Keratinocyte (primary cell): ENCODE data around the gene TBC1D2. TPM values are rescaled to one million over a fixed set of nuclear protein-coding genes. Genes with fewer than 3 reads are reported as not detected.

Source experiments
- DNase-seq: peaks from one replicate; pipeline ENCODE4 v3.0.0-alpha.2; 2011; ENCODE audit warnings: low read depth, missing footprints, low spot score
- FAIRE-seq: peaks from 2 replicates; lab custom pipeline; 2011; peaks lifted over from hg19 to GRCh38; lab: Jason Lieb, UNC
- H2AFZ ChIP-seq: 2 replicates; pipeline ENCODE4 v1.6.0; 2012; ENCODE audit warnings: low read length, control low read depth, inconsistent platforms; ENCODE audit not compliant: control insufficient read depth
- H3K27ac ChIP-seq: 2 replicates; pipeline ENCODE4 v1.5.1; 2011; ENCODE audit warnings: low read length; ENCODE audit not compliant: control insufficient read depth, insufficient read depth
- H3K27me3 ChIP-seq: 3 replicates; pipeline ENCODE4 v1.6.0; 2011; ENCODE audit warnings: low read length; ENCODE audit not compliant: control insufficient read depth, insufficient read depth; ENCODE audit errors: extremely low read depth
- H3K36me3 ChIP-seq, 2 experiments: 2 replicates in 1 of 2; 3 replicates in 1 of 2; pipeline ENCODE4 v1.5.1; 2011; ENCODE audit warnings: low read length in 2 of 2, mild to moderate bottlenecking in 1 of 2; ENCODE audit not compliant: control insufficient read depth in 2 of 2, insufficient read depth in 2 of 2; ENCODE audit errors: extremely low read depth in 1 of 2
- H3K4me1 ChIP-seq: 3 replicates; pipeline ENCODE4 v1.5.1; 2011; ENCODE audit warnings: low read length; ENCODE audit not compliant: control insufficient read depth, insufficient read depth; ENCODE audit errors: extremely low read depth
- H3K4me2 ChIP-seq: 3 replicates; pipeline ENCODE4 v1.6.0; 2011; ENCODE audit warnings: low read depth, low read length; ENCODE audit not compliant: control insufficient read depth, insufficient read depth; ENCODE audit errors: extremely low read depth
- H3K4me3 ChIP-seq, 3 experiments: fragments of 200-600 bp in 1 of 3; sonication (generic) in 1 of 3; 2 replicates in 2 of 3; 3 replicates in 1 of 3; pipeline ENCODE4 v1.5.1; 2011 to 2016; ENCODE audit warnings: low read length in 3 of 3, mild to moderate bottlenecking in 3 of 3, control low read depth in 2 of 3, inconsistent platforms in 1 of 3, low read depth in 1 of 3, mixed read lengths in 1 of 3, mixed run types in 1 of 3, moderate library complexity in 1 of 3; ENCODE audit not compliant: control insufficient read depth in 2 of 3, insufficient read depth in 2 of 3; ENCODE audit errors: extremely low read depth in 1 of 3
- H3K79me2 ChIP-seq: 2 replicates; pipeline ENCODE4 v1.6.0; 2012; ENCODE audit warnings: low read length; ENCODE audit not compliant: control insufficient read depth, insufficient read depth
- H3K9ac ChIP-seq: 3 replicates; pipeline ENCODE4 v1.6.0; 2011; ENCODE audit warnings: low read length; ENCODE audit not compliant: control insufficient read depth, insufficient read depth; ENCODE audit errors: extremely low read depth
- H3K9me1 ChIP-seq: 3 replicates; pipeline ENCODE4 v1.6.0; 2011; ENCODE audit warnings: low read length; ENCODE audit not compliant: control insufficient read depth, insufficient read depth; ENCODE audit errors: extremely low read depth
- H3K9me3 ChIP-seq: 2 replicates; pipeline ENCODE4 v1.5.1; 2012; ENCODE audit warnings: low read depth, low read length; ENCODE audit not compliant: control insufficient read depth
- H4K20me1 ChIP-seq: 3 replicates; pipeline ENCODE4 v1.6.0; 2011; ENCODE audit warnings: low read length; ENCODE audit not compliant: control insufficient read depth, insufficient read depth; ENCODE audit errors: extremely low read depth
- CTCF ChIP-seq, 3 experiments: IDR thresholded peaks in 1 of 3; conservative IDR thresholded peaks in 1 of 3; optimal IDR thresholded peaks in 1 of 3; 2 replicates in 2 of 3; 3 replicates in 1 of 3; pipeline versions ENCODE3 to v1.5.1; 2011; ENCODE audit warnings: low read length in 3 of 3, mild to moderate bottlenecking in 3 of 3, moderate library complexity in 2 of 3, control low read depth in 1 of 3, inconsistent platforms in 1 of 3; ENCODE audit not compliant: insufficient read depth in 2 of 3; ENCODE audit errors: extremely low read depth in 1 of 3
- EZH2 ChIP-seq: IDR thresholded peaks from one replicate; pipeline ENCODE4 v1.6.1; 2012; ENCODE audit warnings: inconsistent platforms, mild to moderate bottlenecking, low read length, moderate library complexity
- dilution Hi-C: fragments of 300-500 bp; cut with MboI; formaldehyde crosslinking; loops from one replicate; pipeline ENCODE4 v1.7.0; 2020; ENCODE audit warnings: low sequenced_read_pairs; ENCODE audit not compliant: extremely low pct_ligation_motif_present
- polyA plus RNA-seq, 5 experiments: library from polyadenylated mRNA; depleted of rRNA in 3 of 5; stranded (reverse) in 3 of 5; stranded (forward) in 1 of 5; unstranded in 1 of 5; fragments of >200 nt; gene quantifications; 1 replicate in 1 of 5; 2 replicates in 3 of 5; 3 replicates in 1 of 5; pipeline versions ENCODE4 v1.2.1 to v1.2.3, GENCODE V29; 2011 to 2012; ENCODE audit warnings: missing spikeins in 2 of 5, low read depth in 1 of 5, low replicate concordance in 1 of 5

The TBC1D2 gene
- polyA plus RNA-seq, 1 donor (not counting 4 experiments of a cell fraction or from before 2014, with no cell fraction given), result 59.2 TPM

GRCh38 chr9:98199388-98200033 is 55.9 kb downstream of the TBC1D2 start:
- no peaks in the 10 kb centered on the region for H3K9me3 ChIP-seq
- peaks cover 34 to 56% of the 10 kb centered on the region in 2 experiments for H3K36me3 ChIP-seq
- H3K27me3 ChIP-seq, result no peaks in the 10 kb centered on the region
- H4K20me1 ChIP-seq, result no peaks in the 10 kb centered on the region
- H3K4me3 ChIP-seq, result no peak overlapping the region
- H3K4me2 ChIP-seq, result no peak overlapping the region
- no peaks in the 10 kb centered on the region for H3K79me2 ChIP-seq
- FAIRE-seq (no peak), DNase-seq (no peak)
- TF ChIP-seq EZH2 (no peak), CTCF (optimal IDR thresholded peaks at IDR 0.05 in 1 of 3, IDR thresholded peaks at IDR 0.05 in 1 of 3, conservative IDR thresholded peaks at IDR 0.05 in 1 of 3; ENCODE audit: extremely low read depth in 1 of 3, insufficient read depth in 2 of 3, low read length in 3 of 3) (no peak)
- H3K9me1 ChIP-seq, result peaks cover 3% of the 10 kb centered on the region
- no peak overlapping the region for H2AFZ ChIP-seq
- dilution Hi-C loops, result no loop called here
- H3K27ac ChIP-seq, result no peak overlapping the region
- H3K4me1 ChIP-seq, result no peaks in the 10 kb centered on the region
- no peak overlapping the region for H3K9ac ChIP-seq

- no peak overlapping the region for H3K27ac ChIP-seq
- no peak overlapping the region for H3K9ac ChIP-seq
- FAIRE-seq, result no peak
- H3K36me3 ChIP-seq, result peaks cover 14 to 25% of the 10 kb centered on the region in 2 experiments
- H2AFZ ChIP-seq, result no peak overlapping the region
- H3K4me1 ChIP-seq, result peaks cover 17% of the 10 kb centered on the region
- H4K20me1 ChIP-seq, result no peaks in the 10 kb centered on the region
- dilution Hi-C loops, result no loop called here
- no peak overlapping the region for H3K4me2 ChIP-seq
- H3K4me3 ChIP-seq, result no peak overlapping the region
- TF ChIP-seq EZH2, result no peak
- TF ChIP-seq CTCF (optimal IDR thresholded peaks at IDR 0.05 in 1 of 3, IDR thresholded peaks at IDR 0.05 in 1 of 3, conservative IDR thresholded peaks at IDR 0.05 in 1 of 3; ENCODE audit: extremely low read depth in 1 of 3, insufficient read depth in 2 of 3, low read length in 3 of 3), result no peak
- peaks cover 15% of the 10 kb centered on the region for H3K79me2 ChIP-seq
- no peaks in the 10 kb centered on the region for H3K27me3 ChIP-seq
- no peak for DNase-seq
- peaks cover 3% of the 10 kb centered on the region for H3K9me1 ChIP-seq
- no peaks in the 10 kb centered on the region for H3K9me3 ChIP-seq
These were observed 59.8 kb downstream of the TBC1D2 start for GRCh38 chr9:98195671-98196070.
